Endometrium (tissue), 2 donors: Measurements from ENCODE around the gene SV2C.
A peak's percentile ranks its signal among the peaks of the same experiment; 100 is the strongest.

Experiments
- FAIRE-seq: peaks from 2 replicates; lab custom pipeline; 2012; peaks lifted over from hg19 to GRCh38; lab: Jason Lieb, UNC
- donor health status: control.
- donor health status: control.

SV2C gene

GRCh38 chr5:76256116-76256889 is 173.1 kb downstream of the SV2C start:
- FAIRE-seq: peak; percentile 64

GRCh38 chr5:76257225-76257833 is 174.1 kb downstream of the SV2C start:
- FAIRE-seq: no peak

- no peak for FAIRE-seq
Observed at GRCh38 chr5:76257897-76258296, 174.7 kb downstream of the SV2C start.

GRCh38 chr5:76264681-76265080 is 181.5 kb downstream of the SV2C start:
- no peak for FAIRE-seq

GRCh38 chr5:76269259-76269931 is 186.2 kb downstream of the SV2C start:
- no peak for FAIRE-seq

- no peak for FAIRE-seq
Observed at GRCh38 chr5:76269932-76270610, 186.9 kb downstream of the SV2C start.

GRCh38 chr5:76271836-76272235 is 188.7 kb downstream of the SV2C start:
- no peak for FAIRE-seq

GRCh38 chr5:76273206-76273885 is 190.2 kb downstream of the SV2C start:
- no peak for FAIRE-seq

- no peak for FAIRE-seq
Observed at GRCh38 chr5:76274571-76274970, 191.4 kb downstream of the SV2C start.

- no peak for FAIRE-seq
Observed at GRCh38 chr5:76277736-76278135, 194.6 kb downstream of the SV2C start.

- FAIRE-seq: no peak
Observed at GRCh38 chr5:76278261-76278789, 195.1 kb downstream of the SV2C start.

- no peak for FAIRE-seq
Observed at GRCh38 chr5:76280494-76280893, 197.3 kb downstream of the SV2C start.

- no peak for FAIRE-seq
Observed at GRCh38 chr5:76283670-76284069, 200.5 kb downstream of the SV2C start.

- FAIRE-seq: no peak
Observed at GRCh38 chr5:76289692-76290091, 206.5 kb downstream of the SV2C start.

GRCh38 chr5:76290321-76290757 is 207.2 kb downstream of the SV2C start:
- FAIRE-seq: no peak

GRCh38 chr5:76291305-76292077 is 208.3 kb downstream of the SV2C start:
- no peak for FAIRE-seq

- no peak for FAIRE-seq
Observed at GRCh38 chr5:76292620-76293322, 209.6 kb downstream of the SV2C start.

GRCh38 chr5:76294573-76294972 is 211.4 kb downstream of the SV2C start:
- no peak for FAIRE-seq

- FAIRE-seq: no peak
Observed at GRCh38 chr5:76298852-76299251, 215.7 kb downstream of the SV2C start.

GRCh38 chr5:76299592-76299991 is 216.4 kb downstream of the SV2C start:
- FAIRE-seq: no peak
